SH-SY5Y (cell line): Measurements from ENCODE around the gene ARL2BP.

Experiments used
- GATA2 ChIP-seq: IDR thresholded peaks from 2 replicates; pipeline ENCODE4 v1.6.1; 2011; ENCODE audit warnings: mild to moderate bottlenecking, low read depth, low read length
- GATA3 ChIP-seq: IDR thresholded peaks from 2 replicates; pipeline ENCODE4 v1.6.1; 2011; ENCODE audit warnings: low read depth, mild to moderate bottlenecking, low read length, moderate library complexity

DNA sequence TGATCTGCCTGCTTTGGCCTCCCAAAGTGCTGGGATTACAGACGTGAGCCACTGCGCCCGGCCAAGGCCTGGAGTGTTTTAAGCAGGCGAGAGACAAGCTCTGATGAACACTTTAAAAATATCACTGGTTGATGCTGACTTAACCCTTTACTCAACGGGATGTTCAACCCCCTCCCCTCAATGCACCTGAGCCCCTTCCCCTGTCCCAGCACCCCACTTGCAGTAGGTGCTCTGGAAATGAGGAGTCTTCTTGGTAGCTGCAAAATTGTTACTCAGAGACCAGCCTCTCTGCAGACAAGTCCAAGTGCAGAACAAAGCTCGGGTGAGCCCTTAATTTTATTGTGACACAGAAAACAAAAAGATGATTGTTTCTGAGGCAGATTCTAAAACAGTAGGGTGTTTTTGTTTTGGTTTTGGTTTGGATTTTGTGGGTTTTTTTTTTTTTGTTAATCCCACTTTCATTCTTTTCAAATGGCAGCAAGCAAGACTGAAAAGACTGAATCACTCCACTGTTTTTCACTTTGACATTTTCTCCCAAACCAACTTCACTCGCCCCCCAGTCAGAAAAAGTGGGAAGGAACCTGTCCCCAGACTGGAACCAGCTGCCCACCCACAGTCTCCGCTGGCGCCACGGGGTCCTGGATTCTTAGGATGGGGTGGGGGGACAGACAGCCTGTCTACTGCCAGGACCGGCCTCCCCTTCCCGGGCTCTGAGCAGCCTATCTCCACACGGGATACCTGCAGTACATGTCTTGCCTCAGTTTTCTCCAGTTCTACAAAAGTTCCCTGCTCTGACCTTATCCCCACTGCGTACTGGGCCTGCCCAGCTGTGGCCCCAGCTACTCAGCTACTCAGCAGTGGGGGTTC is 44.6 kb downstream of the ARL2BP start:
- TF ChIP-seq GATA2 (no peak), GATA3 (no peak)
